Bone marrow (tissue), 2 donors: ENCODE results near the gene MTHFD1L.

ENCODE experiments used
- DNase-seq, 2 donors: peaks; one replicate each; lab custom pipeline; 2025; lab: John Stamatoyannopoulos, UW

MTHFD1L gene

GRCh38 chr6:150898399-150899170 is 33.1 kb downstream of the MTHFD1L start:
- peak in 1 of 2 donors; percentile 8 for DNase-seq

GRCh38 chr6:150899231-150899630 is 33.7 kb downstream of the MTHFD1L start:
- no peak for DNase-seq

GRCh38 chr6:150900049-150900448 is 34.5 kb downstream of the MTHFD1L start:
- DNase-seq, result no peak

GRCh38 chr6:150902142-150902776 is 36.8 kb downstream of the MTHFD1L start:
- no peak for DNase-seq

- no peak for DNase-seq
Measured at GRCh38 chr6:150905769-150906168, 40.3 kb downstream of the MTHFD1L start.

- no peak for DNase-seq
Measured at GRCh38 chr6:150906641-150907326, 41.3 kb downstream of the MTHFD1L start.

GRCh38 chr6:150907383-150907782 is 41.9 kb downstream of the MTHFD1L start:
- DNase-seq, result no peak

- no peak for DNase-seq
Measured at GRCh38 chr6:150908901-150909300, 43.4 kb downstream of the MTHFD1L start.

GRCh38 chr6:150910561-150910960 is 45.1 kb downstream of the MTHFD1L start:
- DNase-seq, result no peak

GRCh38 chr6:150914372-150914771 is 48.9 kb downstream of the MTHFD1L start:
- no peak for DNase-seq

- no peak for DNase-seq
Measured at GRCh38 chr6:150915131-150915879, 49.8 kb downstream of the MTHFD1L start.

- no peak for DNase-seq
Measured at GRCh38 chr6:150915880-150916265, 50.4 kb downstream of the MTHFD1L start.

GRCh38 chr6:150919938-150920337 is 54.4 kb downstream of the MTHFD1L start:
- DNase-seq, result no peak

- DNase-seq, result no peak
Measured at GRCh38 chr6:150922137-150922536, 56.6 kb downstream of the MTHFD1L start.

GRCh38 chr6:150924808-150925589 is 59.5 kb downstream of the MTHFD1L start:
- no peak for DNase-seq

- DNase-seq, result no peak
Measured at GRCh38 chr6:150925590-150925928, 60.1 kb downstream of the MTHFD1L start.

GRCh38 chr6:150925976-150926375 is 60.5 kb downstream of the MTHFD1L start:
- no peak for DNase-seq

GRCh38 chr6:150928882-150929281 is 63.4 kb downstream of the MTHFD1L start:
- no peak for DNase-seq

- no peak for DNase-seq
Measured at GRCh38 chr6:150929416-150929815, 63.9 kb downstream of the MTHFD1L start.

GRCh38 chr6:150930841-150931240 is 65.3 kb downstream of the MTHFD1L start:
- DNase-seq, result no peak

GRCh38 chr6:150931405-150931804 is 65.9 kb downstream of the MTHFD1L start:
- no peak for DNase-seq

GRCh38 chr6:150932996-150933395 is 67.5 kb downstream of the MTHFD1L start:
- DNase-seq, result no peak
